ENCODE data around the gene ZNF674.

Gene ZNF674

GRCh38 chrX:46545111-46546005 lies at the start of gene ZNF674:
Gene ZNF674, minus strand, starts transcription at chrX:46545421. Its CDS starts 3,334 bp downstream, at chrX:46542087.
- peak; percentile 94 for DNase-seq

DNA sequence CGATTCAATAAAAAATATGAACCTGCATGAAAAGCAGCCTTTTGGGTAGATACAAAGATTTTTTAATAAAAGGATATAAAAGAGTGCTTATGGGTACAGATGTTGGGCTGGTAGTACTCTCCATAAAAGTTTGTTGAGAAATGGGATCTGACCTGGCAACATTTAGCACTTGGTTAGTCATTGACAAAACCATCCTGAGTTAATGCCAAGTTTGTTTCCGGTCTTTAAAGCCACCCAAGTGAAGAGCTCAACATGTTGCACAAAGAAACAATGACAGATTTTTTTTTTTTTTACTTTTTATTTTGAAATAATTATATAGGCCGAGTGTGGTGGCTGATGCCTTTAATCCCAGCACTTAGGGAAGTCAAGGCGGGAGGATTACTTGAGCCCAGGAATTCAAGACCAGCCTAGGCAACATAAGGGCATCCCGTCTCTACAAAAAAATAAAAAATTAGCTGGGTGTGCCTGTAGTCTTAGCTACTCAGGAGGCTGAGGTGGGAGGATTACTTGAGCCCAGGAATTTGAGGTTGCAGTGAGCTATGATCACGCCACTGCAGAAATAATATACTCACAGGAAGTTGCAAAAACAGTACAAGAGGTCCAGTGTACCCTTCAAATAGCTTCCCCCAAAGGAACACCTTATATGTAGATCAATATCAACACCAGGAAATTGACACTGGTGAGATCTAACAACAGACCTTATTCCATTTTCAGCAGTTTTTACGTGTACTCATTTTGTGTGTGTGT lies 44.9 kb upstream of the ZNF674 start:
- no peak for DNase-seq

DNA sequence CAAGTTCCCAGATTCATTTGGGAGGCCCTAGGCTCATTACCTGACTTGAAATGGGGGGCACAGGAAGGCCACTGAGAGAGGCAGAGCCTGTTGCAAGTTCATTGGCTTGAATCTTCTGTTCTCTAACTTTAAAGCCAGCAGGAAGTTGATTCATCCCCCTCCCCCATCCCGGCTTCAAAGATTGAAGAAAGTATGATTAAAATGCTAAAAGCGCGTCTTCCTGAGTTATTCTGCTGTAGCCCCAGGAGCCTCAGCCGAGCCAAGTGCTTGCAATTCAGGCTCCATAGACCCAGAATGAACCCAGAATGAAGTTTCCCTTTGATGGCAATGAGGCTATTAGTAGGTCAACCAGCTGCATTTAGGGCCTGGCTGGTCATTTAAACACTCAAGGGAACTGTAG lies 43.0 kb upstream of the ZNF674 start:
- peak; percentile 64 for DNase-seq

GRCh38 chrX:46587753-46588171 lies 42.5 kb upstream of the ZNF674 start:
- no peak for DNase-seq

- peak; percentile 44 for DNase-seq
Observed at GRCh38 chrX:46587158-46587557, 41.9 kb upstream of the ZNF674 start.

DNA sequence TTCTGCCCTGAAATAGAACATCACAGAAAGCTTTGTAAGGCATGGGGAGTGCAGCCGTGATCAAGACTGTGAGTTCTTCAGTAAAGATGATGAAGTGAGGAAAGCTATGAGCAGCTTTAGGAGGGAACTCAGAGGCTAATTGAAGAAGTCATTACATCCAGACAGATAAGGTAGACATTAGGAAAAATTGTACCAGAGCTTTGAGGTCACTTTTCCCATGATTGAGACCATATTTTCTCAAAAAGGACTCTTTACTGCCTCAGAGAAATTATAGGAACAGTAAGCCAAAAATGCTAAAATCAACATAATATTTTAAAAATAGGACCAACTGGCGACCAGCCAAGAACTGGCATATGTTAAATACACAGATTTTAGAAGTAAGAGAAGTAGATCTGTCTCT lies 39.5 kb upstream of the ZNF674 start:
- no peak for DNase-seq

DNA sequence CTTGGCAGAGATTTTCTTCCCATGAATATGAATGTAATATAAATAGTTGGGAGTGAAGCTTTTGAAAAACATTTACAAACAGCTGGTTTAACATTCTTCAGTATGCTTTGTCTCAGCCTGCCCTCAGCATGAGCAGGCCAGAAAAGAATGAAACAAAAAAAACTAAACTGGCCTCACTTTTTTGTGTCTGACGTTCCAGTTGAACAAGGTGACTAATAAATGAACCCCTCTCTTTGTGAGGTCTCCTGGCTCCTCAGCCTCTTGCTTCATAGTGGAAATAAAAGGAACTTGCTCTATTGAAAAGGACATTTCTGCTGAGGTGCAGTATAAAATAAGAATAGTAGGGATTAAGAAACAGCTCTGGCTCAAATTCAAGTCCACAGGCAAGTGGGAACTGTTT lies 37.7 kb upstream of the ZNF674 start:
- DNase-seq: no peak

DNA sequence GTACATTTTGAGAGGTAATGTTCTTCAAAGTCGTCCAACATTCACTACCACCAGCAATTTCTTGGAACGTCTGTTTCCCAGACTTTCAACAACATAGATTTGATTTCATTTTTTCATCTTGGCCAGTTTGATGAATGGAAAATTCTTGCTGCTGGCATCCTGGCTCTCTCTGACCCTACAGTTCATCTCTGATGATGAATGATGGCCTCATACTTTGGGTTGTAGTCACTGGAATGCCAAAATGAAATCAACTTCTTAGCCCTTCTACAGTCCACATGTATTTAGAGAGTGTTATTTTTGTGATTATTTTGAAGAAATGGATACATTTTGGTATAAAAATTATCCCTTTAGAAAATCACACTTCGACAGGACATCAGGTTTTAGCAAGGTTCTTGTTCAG lies 37.1 kb upstream of the ZNF674 start:
- no peak for DNase-seq

- DNase-seq: no peak
Observed at GRCh38 chrX:46580613-46581012, 35.4 kb upstream of the ZNF674 start.

DNA sequence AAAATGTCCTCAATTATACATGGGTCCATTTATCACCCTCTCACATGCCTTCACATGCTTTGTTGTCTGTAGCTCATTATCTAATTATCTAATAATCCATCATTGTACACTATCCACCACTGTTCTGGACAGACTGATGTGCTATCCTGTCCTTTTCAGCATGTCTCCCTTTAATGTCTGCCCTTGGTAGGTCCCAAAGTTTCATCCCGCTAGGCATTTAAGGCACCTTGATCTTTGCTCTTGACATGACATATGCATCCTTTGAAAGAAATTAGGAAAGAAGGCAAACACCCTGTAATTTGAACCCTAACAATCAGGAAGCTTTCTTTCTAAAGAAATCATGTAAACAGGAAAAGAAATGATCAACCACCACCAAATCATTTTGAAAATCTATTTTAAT lies 34.0 kb upstream of the ZNF674 start:
- DNase-seq: no peak

- no peak for DNase-seq
Observed at GRCh38 chrX:46577221-46578005, 32.2 kb upstream of the ZNF674 start.

DNA sequence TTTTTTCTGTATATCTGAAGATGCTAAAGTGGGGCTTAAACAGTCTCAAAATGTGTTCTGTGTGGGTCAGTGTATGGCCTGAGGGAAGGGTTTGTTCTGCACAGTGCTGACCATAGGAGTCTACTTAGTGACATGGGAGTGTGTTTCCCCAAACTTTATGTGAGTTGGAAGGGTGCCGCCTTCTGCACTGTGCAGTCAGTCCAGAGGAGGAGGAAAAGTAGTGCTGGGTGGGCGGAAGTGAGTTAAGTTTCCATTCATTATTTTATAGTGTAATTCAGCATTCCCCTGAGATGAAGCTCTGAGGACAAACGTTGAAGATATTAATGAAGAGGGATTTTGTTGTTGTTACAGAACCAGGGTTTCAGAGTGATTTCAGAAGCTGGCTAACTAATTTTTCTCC lies 31.2 kb upstream of the ZNF674 start:
- no peak for DNase-seq

GRCh38 chrX:46575991-46576392 lies 30.8 kb upstream of the ZNF674 start:
- DNase-seq: no peak

GRCh38 chrX:46575586-46575985 lies 30.4 kb upstream of the ZNF674 start:
- DNase-seq: no peak

DNA sequence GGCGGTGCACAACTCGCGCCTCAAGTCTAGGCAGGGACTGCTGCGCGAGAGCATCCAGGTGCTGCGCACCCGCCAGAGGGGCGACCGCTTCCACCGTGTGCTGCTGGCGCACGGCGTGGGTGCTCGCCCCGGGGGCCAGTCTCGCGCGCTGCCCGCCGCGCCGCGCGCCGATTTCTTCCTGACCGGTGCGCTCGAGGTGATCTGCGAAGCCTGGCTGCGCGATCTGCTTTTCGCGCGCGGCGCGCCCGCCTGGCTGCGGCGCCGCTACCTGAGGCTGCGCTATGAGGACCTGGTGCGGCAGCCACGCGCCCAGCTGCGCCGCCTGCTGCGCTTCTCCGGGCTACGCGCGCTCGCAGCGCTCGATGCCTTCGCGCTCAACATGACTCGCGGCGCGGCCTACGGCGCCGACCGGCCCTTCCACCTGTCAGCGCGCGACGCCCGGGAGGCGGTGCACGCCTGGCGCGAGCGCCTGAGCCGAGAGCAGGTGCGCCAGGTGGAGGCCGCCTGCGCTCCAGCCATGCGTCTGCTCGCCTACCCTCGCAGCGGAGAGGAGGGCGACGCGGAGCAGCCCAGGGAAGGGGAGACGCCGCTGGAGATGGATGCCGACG lies 29.7 kb upstream of the ZNF674 start:
- DNase-seq: peak; percentile 56

DNA sequence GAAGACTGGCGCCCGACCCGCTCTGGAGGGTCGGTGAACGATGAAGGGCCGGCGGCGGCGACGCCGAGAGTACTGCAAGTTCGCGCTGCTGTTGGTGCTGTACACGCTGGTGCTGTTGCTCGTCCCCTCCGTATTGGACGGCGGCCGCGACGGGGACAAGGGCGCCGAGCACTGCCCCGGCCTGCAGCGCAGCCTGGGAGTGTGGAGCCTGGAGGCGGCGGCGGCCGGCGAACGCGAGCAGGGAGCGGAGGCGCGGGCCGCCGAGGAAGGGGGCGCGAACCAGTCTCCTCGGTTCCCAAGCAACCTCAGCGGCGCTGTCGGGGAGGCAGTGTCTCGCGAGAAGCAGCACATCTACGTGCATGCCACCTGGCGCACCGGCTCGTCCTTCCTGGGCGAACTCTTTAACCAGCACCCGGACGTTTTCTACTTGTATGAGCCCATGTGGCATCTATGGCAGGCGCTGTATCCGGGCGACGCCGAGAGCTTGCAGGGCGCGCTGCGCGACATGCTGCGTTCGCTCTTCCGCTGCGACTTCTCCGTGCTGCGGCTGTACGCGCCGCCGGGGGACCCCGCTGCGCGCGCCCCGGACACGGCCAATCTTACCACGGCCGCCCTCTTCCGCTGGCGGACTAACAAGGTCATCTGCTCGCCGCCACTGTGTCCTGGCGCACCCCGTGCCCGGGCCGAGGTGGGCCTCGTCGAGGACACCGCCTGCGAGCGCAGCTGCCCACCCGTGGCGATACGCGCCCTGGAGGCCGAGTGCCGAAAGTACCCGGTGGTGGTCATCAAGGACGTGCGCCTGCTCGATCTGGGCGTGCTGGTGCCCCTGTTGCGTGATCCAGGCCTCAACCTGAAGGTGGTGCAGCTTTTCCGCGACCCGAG lies 28.9 kb upstream of the ZNF674 start:
- DNase-seq: peak; percentile 69

GRCh38 chrX:46573331-46573891 lies 28.2 kb upstream of the ZNF674 start, which contains the start of gene CHST7:
Gene CHST7, plus strand, starts transcription at chrX:46573765. Its CDS starts 167 bp downstream, at chrX:46573932.
- DNase-seq: peak; percentile 73

DNA sequence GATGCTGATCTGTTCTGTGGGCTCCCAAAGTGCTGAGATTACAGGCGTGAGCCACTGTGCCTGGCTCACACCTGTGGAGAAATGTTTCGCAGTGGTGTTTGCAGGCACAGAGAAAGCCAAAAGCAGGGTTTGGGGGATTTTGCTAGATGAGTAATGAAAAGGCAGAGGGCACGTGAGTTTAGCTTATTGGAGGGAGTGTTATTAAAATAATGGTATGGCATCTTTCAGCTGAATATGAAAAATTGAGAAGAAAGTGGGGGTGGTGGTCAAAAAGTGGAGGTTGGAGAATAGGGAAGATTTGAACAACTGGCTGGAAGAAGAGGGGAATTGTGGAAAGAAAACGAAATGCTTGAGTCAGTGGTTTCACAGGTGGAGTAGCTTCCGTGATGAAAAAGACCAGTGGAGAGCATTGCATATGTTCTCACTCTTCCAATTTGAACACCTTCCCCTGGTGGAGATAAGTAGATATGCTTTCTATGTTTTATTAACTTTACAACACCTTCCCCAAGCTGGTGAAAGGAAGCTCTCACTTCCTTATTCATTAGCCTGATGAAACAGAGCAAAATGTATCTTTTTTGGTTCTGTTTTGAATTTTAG lies 27.2 kb upstream of the ZNF674 start:
- peak; percentile 57 for DNase-seq

DNA sequence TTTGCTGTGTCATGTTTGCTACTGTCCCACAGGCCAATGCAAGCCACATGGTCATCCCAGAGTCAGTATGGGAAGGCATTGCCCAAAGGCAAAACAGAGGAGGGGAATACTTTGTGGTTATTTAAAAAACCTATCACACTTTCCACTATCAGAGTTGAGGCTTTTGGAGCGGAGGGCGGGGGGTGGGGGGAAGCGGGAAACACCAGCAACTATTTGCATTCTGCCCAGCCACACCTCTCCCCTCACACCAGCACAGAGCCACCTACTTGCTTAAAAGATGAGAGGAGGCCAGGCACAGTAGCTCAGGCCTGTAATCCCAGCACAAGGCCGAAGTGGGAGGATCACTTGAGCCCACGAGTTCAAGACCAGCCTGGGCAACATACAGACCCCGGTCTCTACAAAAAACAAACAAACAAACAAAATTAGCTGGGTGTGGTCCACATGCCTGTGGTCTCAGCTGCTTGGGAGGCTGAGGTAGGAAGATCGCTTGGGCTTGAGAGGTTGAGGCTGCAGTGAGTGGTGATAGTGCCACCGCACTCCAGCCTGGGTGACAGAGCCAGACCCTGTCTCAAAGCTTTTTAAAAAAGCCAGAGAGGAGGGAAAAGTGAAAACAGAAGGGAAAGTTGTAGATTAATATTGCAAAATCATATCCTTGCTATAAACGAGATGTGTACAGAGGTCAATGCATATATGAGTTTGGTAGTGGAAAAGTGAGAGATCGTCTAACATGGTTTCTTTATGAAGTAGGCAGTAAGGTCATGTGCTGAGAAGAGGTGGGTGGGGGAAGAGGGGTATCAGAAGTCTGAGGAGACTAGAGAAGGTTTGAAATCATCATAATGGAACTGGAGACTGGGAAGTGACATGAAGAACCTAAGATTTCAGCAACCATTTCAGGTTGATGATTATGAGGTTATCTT lies 26.5 kb upstream of the ZNF674 start:
- no peak for DNase-seq

GRCh38 chrX:46569621-46570020 lies 24.4 kb upstream of the ZNF674 start:
- DNase-seq: no peak

Measured in stimulated activated CD4-positive, alpha-beta T cell treated with anti-CD3 and anti-CD28 coated beads, Interleukin-15, amount 100 ng/mL, for 24 hours (primary cell).